Hepatocyte (in vitro differentiated cells): Measurements from ENCODE around the gene TBX21. TPM values are rescaled to one million over a fixed set of nuclear protein-coding genes. Genes with fewer than 3 reads are reported as not detected.

Experiments
- DNase-seq: peaks from one replicate; pipeline ENCODE4 v3.0.0-alpha.2; 2016; ENCODE audit warnings: low spot score
- H2AFZ ChIP-seq: fragments of 200-600 bp; sonication (generic); 2 replicates; pipeline ENCODE4 v1.6.0; 2016; ENCODE audit warnings: antibody characterized with exemption, mild to moderate bottlenecking
- H3K27ac ChIP-seq: fragments of 200-600 bp; sonication (generic); 2 replicates; pipeline ENCODE4 v1.5.1; 2016; ENCODE audit warnings: mild to moderate bottlenecking
- H3K27me3 ChIP-seq: fragments of 200-600 bp; sonication (generic); 2 replicates; pipeline ENCODE4 v1.6.1; 2016
- H3K36me3 ChIP-seq: fragments of 200-600 bp; sonication (generic); replicated peaks from 2 replicates; pipeline ENCODE4 v1.5.1; 2016; ENCODE audit warnings: low read depth; ENCODE audit not compliant: insufficient read depth
- H3K4me1 ChIP-seq: fragments of 200-600 bp; sonication (generic); 2 replicates; pipeline ENCODE4 v1.5.1; 2016; ENCODE audit warnings: mild to moderate bottlenecking, moderate library complexity; ENCODE audit not compliant: insufficient read depth
- H3K4me2 ChIP-seq: fragments of 200-600 bp; sonication (generic); 2 replicates; pipeline ENCODE4 v1.6.0; 2016
- H3K4me3 ChIP-seq: fragments of 200-600 bp; sonication (generic); 2 replicates; pipeline ENCODE4 v1.5.1; 2016; ENCODE audit warnings: mild to moderate bottlenecking
- H3K79me2 ChIP-seq: fragments of 200-600 bp; sonication (generic); 2 replicates; pipeline ENCODE4 v1.6.0; 2017; ENCODE audit warnings: mild to moderate bottlenecking
- H3K9me2 ChIP-seq: fragments of 200-600 bp; sonication (generic); replicated peaks from 2 replicates; pipeline ENCODE4 v1.6.0; 2017; ENCODE audit warnings: mild to moderate bottlenecking; ENCODE audit not compliant: insufficient read depth
- H3K9me3 ChIP-seq: fragments of 200-600 bp; sonication (generic); 2 replicates; pipeline ENCODE4 v1.5.1; 2016; ENCODE audit warnings: low read depth, mild to moderate bottlenecking
- H4K20me1 ChIP-seq: fragments of 200-600 bp; sonication (generic); 2 replicates; pipeline ENCODE4 v1.6.0; 2016; ENCODE audit warnings: mild to moderate bottlenecking; ENCODE audit not compliant: insufficient read depth, poor library complexity, severe bottlenecking
- CTCF ChIP-seq: fragments of 200-600 bp; sonication (generic); IDR thresholded peaks from 2 replicates; pipeline ENCODE4 v1.5.1; 2016; ENCODE audit warnings: antibody characterized with exemption, mild to moderate bottlenecking; ENCODE audit not compliant: poor library complexity
- EZH2 ChIP-seq: fragments of 200-600 bp; sonication (generic); IDR thresholded peaks from 2 replicates; pipeline ENCODE4 v1.6.1; 2016; ENCODE audit warnings: antibody characterized with exemption, mild to moderate bottlenecking, borderline replicate concordance
- EZH2phosphoT487 ChIP-seq: fragments of 200-600 bp; sonication (generic); IDR thresholded peaks from one replicate; pipeline ENCODE4 v1.6.1; 2018; ENCODE audit warnings: antibody characterized with exemption, mild to moderate bottlenecking, low read depth, moderate library complexity; ENCODE audit not compliant: unreplicated experiment, severe bottlenecking
- WGBS: methylation state at CpG from one replicate; pipeline ENCODE4 v1.1.6; 2016; ENCODE audit warnings: low lambda C conversion rate; ENCODE audit errors: missing lambda C conversion rate; 5-methylcytosine and 5-hydroxymethylcytosine counted together
- polyA plus RNA-seq: library from polyadenylated mRNA; unstranded; fragments of >200 nt; fragmentation: Nextera tagmentation; extraction: Ambion mirVana; gene quantifications from 2 replicates; pipeline ENCODE4 v1.2.1, GENCODE V29; 2016
- total RNA-seq: library from RNA; depleted of rRNA; stranded (reverse); fragments of >200 nt; gene quantifications from 2 replicates; pipeline ENCODE4 v1.2.3, GENCODE V29; 2014

TBX21 gene
- total and polyA plus RNA-seq, 2 experiments from 2014 or later = not detected

DNA sequence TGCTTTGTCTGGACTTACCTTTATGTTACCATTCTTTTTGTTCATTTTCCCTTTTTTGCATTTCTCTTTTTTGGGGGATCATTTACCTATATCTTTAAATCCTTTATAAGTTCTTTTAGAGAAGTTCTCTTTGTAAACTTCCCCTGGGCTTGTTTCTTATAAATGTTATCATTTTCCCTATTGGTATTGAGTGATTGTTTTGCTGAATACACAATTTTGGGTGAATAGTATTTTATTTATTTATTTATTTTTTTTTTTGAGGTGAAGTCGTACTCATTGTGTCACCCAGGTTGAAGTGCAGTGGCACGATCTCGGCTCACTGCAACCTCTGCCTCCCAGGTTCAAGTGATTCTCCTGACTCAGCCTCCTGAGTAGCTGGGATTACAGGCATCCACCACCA, 18.4 kb downstream of the TBX21 start:
- Histone ChIP-seq H3K27me3 (peaks cover 36% of the 10 kb centered on the region), H3K79me2 (no peaks in the 10 kb centered on the region), H2AFZ (no peak overlapping the region), H3K27ac (no peak overlapping the region), H3K9me3 (no peaks in the 10 kb centered on the region), H3K36me3 (no peaks in the 10 kb centered on the region), H3K9me2 (no peaks in the 10 kb centered on the region), H3K4me3 (no peak overlapping the region), H4K20me1 (no peaks in the 10 kb centered on the region), H3K4me1 (no peaks in the 10 kb centered on the region), H3K4me2 (no peak overlapping the region)
- DNase-seq = no peak
- TF ChIP-seq EZH2phosphoT487 = no peak
- TF ChIP-seq CTCF = no peak
- TF ChIP-seq EZH2 = no peak
- 95% methylated on average over 3 of the region's 3 CpGs for WGBS

DNA sequence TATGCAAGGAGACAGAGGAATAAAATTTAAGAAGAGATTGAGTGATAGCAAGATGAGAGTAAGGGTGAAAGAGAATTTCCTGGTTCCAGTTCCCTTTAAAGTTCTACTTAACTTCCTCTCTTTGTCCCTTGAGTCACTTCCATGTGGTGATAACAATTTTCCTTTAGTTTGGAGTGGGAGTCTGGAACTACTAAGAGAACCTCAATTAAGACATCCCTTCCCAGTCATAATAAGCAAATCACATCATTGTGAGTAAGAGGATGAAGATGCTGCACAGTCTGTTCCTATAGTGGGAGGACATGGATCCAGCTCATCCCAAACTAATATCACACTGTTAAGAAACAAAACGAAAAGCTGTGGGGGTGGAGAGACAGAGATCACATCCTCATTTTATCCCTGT, 24.4 kb downstream of the TBX21 start:
- H3K79me2 ChIP-seq = no peaks in the 10 kb centered on the region
- H3K9me2 ChIP-seq = no peaks in the 10 kb centered on the region
- no peak overlapping the region for H3K4me2 ChIP-seq
- no peaks in the 10 kb centered on the region for H3K9me3 ChIP-seq
- H3K36me3 ChIP-seq = no peaks in the 10 kb centered on the region
- H3K27me3 ChIP-seq = peaks cover 11% of the 10 kb centered on the region
- no peak overlapping the region for H3K27ac ChIP-seq
- TF ChIP-seq EZH2phosphoT487 (no peak), EZH2 (no peak), CTCF (no peak)
- H3K4me1 ChIP-seq = no peaks in the 10 kb centered on the region
- H4K20me1 ChIP-seq = no peaks in the 10 kb centered on the region
- WGBS = 50% methylated on average over 1 of the region's 1 CpG
- no peak overlapping the region for H3K4me3 ChIP-seq
- DNase-seq = no peak
- H2AFZ ChIP-seq = no peak overlapping the region

GRCh38 chr17:47760409-47761140, 27.5 kb downstream of the TBX21 start:
- TF ChIP-seq EZH2 = no peak
- TF ChIP-seq EZH2phosphoT487 = no peak
- TF ChIP-seq CTCF = no peak
- Histone ChIP-seq H3K27ac (no peak overlapping the region), H3K9me3 (no peaks in the 10 kb centered on the region), H3K4me1 (no peaks in the 10 kb centered on the region), H3K9me2 (no peaks in the 10 kb centered on the region), H3K36me3 (no peaks in the 10 kb centered on the region), H3K4me2 (no peak overlapping the region), H3K79me2 (no peaks in the 10 kb centered on the region), H3K27me3 (peaks cover 3% of the 10 kb centered on the region), H4K20me1 (no peaks in the 10 kb centered on the region), H3K4me3 (no peak overlapping the region), H2AFZ (no peak overlapping the region)
- 65% methylated on average over 5 of the region's 5 CpGs for WGBS
- no peak for DNase-seq
